Osteocyte (in vitro differentiated cells): ENCODE data around the gene CFAP210. TPM values are rescaled to one million over a fixed set of nuclear protein-coding genes. Genes with fewer than 3 reads are reported as not detected.

Experiments used
- DNase-seq: peaks from one replicate; pipeline ENCODE4 v3.0.0; 2021; ENCODE audit warnings: mixed read lengths; ENCODE audit not compliant: unreplicated experiment; ENCODE audit errors: extremely low spot score
- H3K27ac Mint-ChIP-seq: one replicate; pipeline ENCODE4 v1.8.0; 2021; ENCODE audit warnings: mild to moderate bottlenecking, mixed read lengths; ENCODE audit not compliant: unreplicated experiment
- H3K27me3 Mint-ChIP-seq: one replicate; pipeline ENCODE4 v1.8.0; 2021; ENCODE audit warnings: mixed read lengths; ENCODE audit not compliant: unreplicated experiment
- H3K36me3 Mint-ChIP-seq: one replicate; pipeline ENCODE4 v1.8.0; 2021; ENCODE audit warnings: mixed read lengths; ENCODE audit not compliant: unreplicated experiment
- H3K4me1 Mint-ChIP-seq: one replicate; pipeline ENCODE4 v1.8.0; 2021; ENCODE audit warnings: mixed read lengths; ENCODE audit not compliant: unreplicated experiment
- H3K4me3 Mint-ChIP-seq: one replicate; pipeline ENCODE4 v1.8.0; 2021; ENCODE audit warnings: mild to moderate bottlenecking, moderate library complexity, mixed read lengths; ENCODE audit not compliant: unreplicated experiment
- H3K9me3 Mint-ChIP-seq: one replicate; pipeline ENCODE4 v1.8.0; 2021; ENCODE audit warnings: mixed read lengths; ENCODE audit not compliant: unreplicated experiment
- total RNA-seq: library from RNA; stranded (reverse); gene quantifications from 2 replicates; pipeline ENCODE4 v1.2.1, GENCODE V29; 2021
- TF ChIP-seq, protein P1 (sequence below): fragments of 200-600 bp; sonication (generic); IDR thresholded peaks from 2 replicates; pipeline ENCODE4 v1.5.0; 2021; ENCODE audit warnings: antibody characterized with exemption, mild to moderate bottlenecking, moderate library complexity

Gene CFAP210
- total RNA-seq, 1 donor from 2014 or later = not detected

DNA sequence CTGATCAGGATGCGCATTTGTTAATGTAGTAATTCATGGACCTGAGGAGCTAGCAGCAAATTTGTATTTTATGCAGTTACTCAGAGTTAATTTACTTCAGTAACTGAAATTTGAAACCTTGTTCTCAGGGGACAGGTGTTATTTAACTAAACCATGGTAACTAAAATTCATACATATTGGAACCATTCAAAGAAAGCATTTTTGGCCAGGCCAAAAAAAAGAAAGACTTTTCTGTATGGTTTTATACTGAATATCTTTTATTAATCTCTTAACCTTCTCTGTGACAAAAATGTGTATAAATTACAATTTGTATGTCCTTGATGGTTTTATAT is 35.0 kb upstream of the CFAP210 start:
- peaks cover 4% of the 10 kb centered on the region for H3K4me1 Mint-ChIP-seq
- TF ChIP-seq, protein P1, sequence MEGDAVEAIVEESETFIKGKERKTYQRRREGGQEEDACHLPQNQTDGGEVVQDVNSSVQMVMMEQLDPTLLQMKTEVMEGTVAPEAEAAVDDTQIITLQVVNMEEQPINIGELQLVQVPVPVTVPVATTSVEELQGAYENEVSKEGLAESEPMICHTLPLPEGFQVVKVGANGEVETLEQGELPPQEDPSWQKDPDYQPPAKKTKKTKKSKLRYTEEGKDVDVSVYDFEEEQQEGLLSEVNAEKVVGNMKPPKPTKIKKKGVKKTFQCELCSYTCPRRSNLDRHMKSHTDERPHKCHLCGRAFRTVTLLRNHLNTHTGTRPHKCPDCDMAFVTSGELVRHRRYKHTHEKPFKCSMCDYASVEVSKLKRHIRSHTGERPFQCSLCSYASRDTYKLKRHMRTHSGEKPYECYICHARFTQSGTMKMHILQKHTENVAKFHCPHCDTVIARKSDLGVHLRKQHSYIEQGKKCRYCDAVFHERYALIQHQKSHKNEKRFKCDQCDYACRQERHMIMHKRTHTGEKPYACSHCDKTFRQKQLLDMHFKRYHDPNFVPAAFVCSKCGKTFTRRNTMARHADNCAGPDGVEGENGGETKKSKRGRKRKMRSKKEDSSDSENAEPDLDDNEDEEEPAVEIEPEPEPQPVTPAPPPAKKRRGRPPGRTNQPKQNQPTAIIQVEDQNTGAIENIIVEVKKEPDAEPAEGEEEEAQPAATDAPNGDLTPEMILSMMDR = no peak
- no peak for DNase-seq

DNA sequence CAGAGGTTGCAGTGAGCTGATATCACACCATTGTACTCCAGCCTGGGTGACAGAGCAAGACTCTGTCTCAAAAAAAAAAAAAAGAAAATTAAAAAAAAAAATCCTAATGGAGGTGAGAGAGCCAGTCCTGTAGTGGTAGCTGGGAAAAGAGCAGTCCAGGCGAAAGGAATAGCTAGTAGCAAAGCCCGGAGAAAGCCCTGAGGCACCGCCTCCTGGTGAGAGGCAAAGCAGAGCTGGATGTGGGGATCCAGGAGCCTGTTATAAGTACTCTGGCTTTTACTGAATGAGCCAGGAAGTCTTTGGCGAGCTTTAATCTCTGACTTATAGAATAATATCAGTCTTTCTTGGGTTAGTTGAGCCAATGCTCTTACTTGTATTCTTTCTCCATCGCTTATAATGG is 32.9 kb upstream of the CFAP210 start:
- no peaks in the 10 kb centered on the region for H3K36me3 Mint-ChIP-seq
- DNase-seq = no peak

More for the DNA sequence above, 35.0 kb upstream of the CFAP210 start:
- no peaks in the 10 kb centered on the region for H3K36me3 Mint-ChIP-seq
- no peak overlapping the region for H3K4me3 Mint-ChIP-seq
- H3K9me3 Mint-ChIP-seq = no peaks in the 10 kb centered on the region
- H3K27me3 Mint-ChIP-seq = peaks cover 3% of the 10 kb centered on the region
- H3K27ac Mint-ChIP-seq = no peak overlapping the region

DNA sequence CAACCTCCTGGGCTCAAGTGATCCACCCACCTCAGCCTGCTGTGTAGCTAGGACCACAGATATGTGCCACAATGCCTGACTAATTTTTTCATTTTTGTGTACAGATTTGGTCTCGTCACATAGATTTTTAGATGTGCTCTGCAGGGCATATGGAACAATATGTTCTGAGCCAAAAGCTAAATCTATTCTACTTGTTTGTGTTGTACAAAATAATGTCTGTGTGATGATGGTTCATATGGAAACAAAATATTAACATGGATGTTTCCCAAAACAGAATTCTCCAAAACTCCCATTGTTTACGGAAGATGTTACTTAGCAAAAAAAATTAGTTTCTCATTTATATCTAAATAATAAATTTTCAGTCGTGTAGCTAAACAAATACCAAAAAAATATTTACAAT is 26.8 kb upstream of the CFAP210 start:
- Mint-ChIP-seq H3K4me1 (peaks cover 5% of the 10 kb centered on the region), H3K4me3 (no peak overlapping the region), H3K36me3 (no peaks in the 10 kb centered on the region), H3K27me3 (peaks cover 3% of the 10 kb centered on the region), H3K27ac (no peak overlapping the region), H3K9me3 (no peaks in the 10 kb centered on the region)
- DNase-seq = no peak
- TF ChIP-seq, protein P1 = no peak

More for the DNA sequence above, 32.9 kb upstream of the CFAP210 start:
- no peaks in the 10 kb centered on the region for H3K4me1 Mint-ChIP-seq
- no peaks in the 10 kb centered on the region for H3K9me3 Mint-ChIP-seq
- no peak overlapping the region for H3K4me3 Mint-ChIP-seq
- TF ChIP-seq, protein P1 = no peak
- H3K27ac Mint-ChIP-seq = no peak overlapping the region
- peaks cover 3% of the 10 kb centered on the region for H3K27me3 Mint-ChIP-seq

DNA sequence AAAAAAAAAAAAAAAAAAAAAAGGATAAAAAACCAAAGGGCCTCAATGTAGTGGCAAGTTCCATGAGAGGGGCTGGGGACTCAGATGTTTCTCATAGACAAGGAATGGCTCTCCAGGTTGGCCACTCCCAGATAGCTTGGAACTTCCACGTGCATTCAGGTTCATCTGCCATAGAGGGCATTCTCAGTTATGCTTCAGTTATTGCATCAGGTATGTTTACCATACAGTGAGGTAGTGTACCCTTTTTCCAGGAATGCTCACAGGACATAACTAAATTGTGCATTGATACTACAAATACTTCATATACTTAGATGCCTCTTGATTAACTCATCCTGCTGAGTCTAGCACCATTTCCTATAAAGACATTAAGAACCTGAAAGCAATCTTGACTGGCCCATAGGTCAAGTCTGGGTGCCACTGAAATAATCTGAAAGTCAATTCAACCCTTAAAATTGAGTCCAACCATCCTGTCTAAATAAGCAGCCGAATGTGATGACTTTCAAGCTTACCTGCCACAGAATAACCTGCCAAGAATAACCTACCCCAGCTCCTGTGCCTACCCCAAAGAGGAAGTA is 24.8 kb upstream of the CFAP210 start:
- H3K36me3 Mint-ChIP-seq = no peaks in the 10 kb centered on the region
- TF ChIP-seq, protein P1 = no peak
- no peak overlapping the region for H3K4me3 Mint-ChIP-seq
- H3K27ac Mint-ChIP-seq = no peak overlapping the region
- no peak for DNase-seq
- peaks cover 9% of the 10 kb centered on the region for H3K4me1 Mint-ChIP-seq
- no peaks in the 10 kb centered on the region for H3K9me3 Mint-ChIP-seq
- H3K27me3 Mint-ChIP-seq = peaks cover 3% of the 10 kb centered on the region

DNA sequence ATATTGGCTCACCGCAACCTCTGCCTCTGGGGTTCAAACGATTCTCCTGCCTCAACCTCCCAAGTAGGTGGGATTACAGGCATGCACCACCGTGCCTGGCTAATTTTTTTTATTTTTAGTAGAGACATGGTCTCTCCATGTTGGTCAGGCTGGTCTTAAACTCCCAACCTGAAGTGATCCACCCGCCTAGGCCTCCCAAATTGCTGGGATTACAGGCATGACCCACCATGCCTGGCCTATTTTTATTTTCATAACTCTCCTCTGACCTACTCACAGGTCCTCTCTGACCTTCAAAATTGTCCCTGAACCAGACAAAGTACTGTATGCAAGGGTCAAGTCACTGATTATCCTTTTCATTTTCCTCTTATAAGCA is 23.5 kb upstream of the CFAP210 start:
- no peaks in the 10 kb centered on the region for H3K27me3 Mint-ChIP-seq
- no peak overlapping the region for H3K4me3 Mint-ChIP-seq
- no peak overlapping the region for H3K27ac Mint-ChIP-seq
- H3K36me3 Mint-ChIP-seq = no peaks in the 10 kb centered on the region
- H3K9me3 Mint-ChIP-seq = no peaks in the 10 kb centered on the region
- TF ChIP-seq, protein P1 = no peak
- H3K4me1 Mint-ChIP-seq = peaks cover 9% of the 10 kb centered on the region
- no peak for DNase-seq
